Activated CD4-positive, alpha-beta T cell treated with anti-CD3 and anti-CD28 coated beads for 36 hours (primary cell): Measurements from ENCODE around the gene PXYLP1. TPM values are rescaled to one million over a fixed set of nuclear protein-coding genes. Genes with fewer than 3 reads are reported as not detected.
"Not testable (repeated sequence)": the region's sequence is repeated elsewhere in the genome, so short reads cannot be mapped to it uniquely, and the experiment has no call there.

Experiments used
- ATAC-seq: fragments of 200-7000 bp; cut with Tn5 transposase; one replicate; pipeline ENCODE4 v1.10.0; 2021; ENCODE audit warnings: mild to moderate bottlenecking, moderate library complexity
- CTCF ChIA-PET: fragments of 350-600 bp; sonication (Branson Sonifier 250); formaldehyde crosslinking; loops from one replicate; lab custom pipeline; 2021; ENCODE audit warnings: antibody characterized with exemption; lab: Charles Lee
- POLR2A ChIA-PET: fragments of 350-600 bp; sonication (Branson Sonifier 250); formaldehyde crosslinking; loops from one replicate; lab custom pipeline; 2021; ENCODE audit warnings: antibody characterized with exemption, inconsistent platforms; lab: Charles Lee
- DNase-seq: peaks from one replicate; pipeline ENCODE4 v3.0.0-alpha.2; 2020
- H3K27ac Mint-ChIP-seq: one replicate; pipeline ENCODE4 v1.8.0; 2021; ENCODE audit warnings: mixed read lengths
- H3K27me3 Mint-ChIP-seq: one replicate; pipeline ENCODE4 v1.8.0; 2021; ENCODE audit warnings: mixed read lengths
- H3K36me3 Mint-ChIP-seq: one replicate; pipeline ENCODE4 v1.8.0; 2021; ENCODE audit warnings: low read depth, mixed read lengths
- H3K4me1 Mint-ChIP-seq: one replicate; pipeline ENCODE4 v1.8.0; 2021; ENCODE audit warnings: mixed read lengths
- H3K4me3 Mint-ChIP-seq: one replicate; pipeline ENCODE4 v1.8.0; 2021; ENCODE audit warnings: mild to moderate bottlenecking, moderate library complexity, mixed read lengths
- H3K9me3 Mint-ChIP-seq: one replicate; pipeline ENCODE4 v1.8.0; 2021; ENCODE audit warnings: low read depth, mixed read lengths
- intact Hi-C, 2 experiments: fragments of 100-400 bp; cut with DNase I in 1 of 2; cut with micrococcal nuclease in 1 of 2; formaldehyde crosslinking; loops; one replicate each; pipeline versions ENCODE4 v1.14.2 to v1.15.1; 2022 to 2024; cut with DNase I, micrococcal nuclease
- total RNA-seq, 2 experiments: library from RNA; stranded (reverse); gene quantifications; one replicate each; pipeline ENCODE4 v1.2.3, GENCODE V29; 2021

The PXYLP1 gene
- total RNA-seq, 2 experiments from 2014 or later = 10.3 to 12.2 TPM

- Mint-ChIP-seq H3K9me3 (no peaks in the 10 kb centered on the region), H3K4me3 (peak overlapping the region; percentile 81), H3K4me1 (peaks cover 51% of the 10 kb centered on the region), H3K27me3 (no peaks in the 10 kb centered on the region), H3K36me3 (peaks cover 3% of the 10 kb centered on the region), H3K27ac (peak overlapping the region; percentile 98)
- DNase-seq (no peak), ATAC-seq (peak; percentile 0)
- ChIA-PET CTCF (interaction anchor here (0.6 to 8.1 kb wide), 23 partner anchors 8 to 249 kb away, joined by 3 to 106 read pairs (median 4); partner anchors contain the start of gene PXYLP1), POLR2A (interaction anchor here (0.5 to 1.3 kb wide), 4 partner anchors 78 to 175 kb away, joined by 3 to 4 read pairs (median 3); no protein-coding TSS in a partner anchor)
- intact Hi-C loops = loop anchor here (1.0 to 5.0 kb wide), 13 partner anchors 59 to 1691 kb away; partner anchors contain the start of genes ATP1B3 (in 1 of the 2), PXYLP1 (in 1 of the 2), RASA2 (in 1 of the 2) and RNF7 (in 1 of the 2)
Measured at GRCh38 chr3:141311170-141311495, 79.5 kb downstream of the PXYLP1 start.

GRCh38 chr3:141311496-141312353 is 80.1 kb downstream of the PXYLP1 start:
- ChIA-PET POLR2A (interaction anchor here (0.5 to 1.3 kb wide), 6 partner anchors 79 to 578 kb away, joined by 3 to 5 read pairs (median 4); partner anchors contain the start of gene PXYLP1), CTCF (interaction anchor here (0.6 to 8.1 kb wide), 30 partner anchors 9 to 248 kb away, joined by 3 to 106 read pairs (median 4); partner anchors contain the start of gene PXYLP1)
- Mint-ChIP-seq H3K9me3 (no peaks in the 10 kb centered on the region), H3K4me1 (peaks cover 45% of the 10 kb centered on the region), H3K36me3 (peaks cover 3% of the 10 kb centered on the region), H3K27ac (peak overlapping the region; percentile 98), H3K4me3 (peak overlapping the region; percentile 81), H3K27me3 (no peaks in the 10 kb centered on the region)
- ATAC-seq (peak; percentile 90), DNase-seq (peak; percentile 99)
- intact Hi-C loops = loop anchor here (1.0 to 5.0 kb wide), 14 partner anchors 49 to 1691 kb away; partner anchors contain the start of genes ATP1B3 (in 1 of the 2), PXYLP1 (in 1 of the 2), RASA2 (in 1 of the 2) and RNF7 (in 1 of the 2)

GRCh38 chr3:141312354-141313092 is 80.9 kb downstream of the PXYLP1 start:
- POLR2A ChIA-PET = interaction anchor here (0.9 to 1.3 kb wide), 2 partner anchors 81 to 142 kb away, joined by 4 to 5 read pairs; partner anchors contain the start of gene PXYLP1
- H3K27ac Mint-ChIP-seq = peak overlapping the region; percentile 98
- no peak for DNase-seq
- H3K4me3 Mint-ChIP-seq = peak overlapping the region; percentile 81
- no peaks in the 10 kb centered on the region for H3K9me3 Mint-ChIP-seq
- peaks cover 37% of the 10 kb centered on the region for H3K4me1 Mint-ChIP-seq
- CTCF ChIA-PET = interaction anchor here (0.6 to 8.1 kb wide), 24 partner anchors 8 to 345 kb away, joined by 3 to 106 read pairs (median 5); partner anchors contain the start of gene PXYLP1
- intact Hi-C loops = loop anchor here (2.0 to 5.0 kb wide), 3 partner anchors 48 to 1690 kb away; partner anchors contain the start of gene U2SURP (in 1 of the 2)
- H3K27me3 Mint-ChIP-seq = no peaks in the 10 kb centered on the region
- peaks cover 3% of the 10 kb centered on the region for H3K36me3 Mint-ChIP-seq
- ATAC-seq = no peak

- H3K9me3 Mint-ChIP-seq = no peaks in the 10 kb centered on the region
- intact Hi-C loops = loop anchor here (2.0 to 5.0 kb wide), 3 partner anchors 48 to 1689 kb away; partner anchors contain the start of gene U2SURP (in 1 of the 2)
- ChIA-PET POLR2A (no interaction called here), CTCF (interaction anchor here (1.1 to 8.1 kb wide), 6 partner anchors 47 to 332 kb away, joined by 3 to 106 read pairs (median 8); no protein-coding TSS in a partner anchor)
- no peak overlapping the region for H3K27ac Mint-ChIP-seq
- no peak for ATAC-seq
- no peaks in the 10 kb centered on the region for H3K27me3 Mint-ChIP-seq
- peaks cover 31% of the 10 kb centered on the region for H3K4me1 Mint-ChIP-seq
- H3K4me3 Mint-ChIP-seq = no peak overlapping the region
- no peak for DNase-seq
- peaks cover 3% of the 10 kb centered on the region for H3K36me3 Mint-ChIP-seq
Measured at GRCh38 chr3:141313093-141313683, 81.6 kb downstream of the PXYLP1 start.

GRCh38 chr3:141314415-141314814 is 82.8 kb downstream of the PXYLP1 start:
- H3K27ac Mint-ChIP-seq, H3K4me3 Mint-ChIP-seq, H3K36me3 Mint-ChIP-seq, H3K27me3 Mint-ChIP-seq, DNase-seq, POLR2A ChIA-PET, ATAC-seq, H3K9me3 Mint-ChIP-seq: not testable (repeated sequence)
- peaks cover 22% of the 10 kb centered on the region for H3K4me1 Mint-ChIP-seq
- intact Hi-C loops = loop anchor here (5.0 kb wide), 2 partner anchors 243 to 1688 kb away; partner anchors contain the start of gene U2SURP (in 1 of the 2)
- CTCF ChIA-PET = interaction anchor here (0.5 to 8.1 kb wide), 9 partner anchors 10 to 244 kb away, joined by 3 to 106 read pairs (median 4); no protein-coding TSS in a partner anchor

- ChIA-PET CTCF (interaction anchor here (0.6 to 8.1 kb wide), 3 partner anchors 13 to 183 kb away, joined by 3 to 106 read pairs (median 9); no protein-coding TSS in a partner anchor), POLR2A (no interaction called here)
- ATAC-seq (no peak), DNase-seq (no peak)
- Mint-ChIP-seq H3K4me3 (no peak overlapping the region), H3K27ac (no peak overlapping the region), H3K4me1 (peaks cover 35% of the 10 kb centered on the region), H3K9me3 (peaks cover 8% of the 10 kb centered on the region), H3K27me3 (no peaks in the 10 kb centered on the region), H3K36me3 (peaks cover 3% of the 10 kb centered on the region)
- intact Hi-C loops = no loop called here
Measured at GRCh38 chr3:141316851-141317250, 85.2 kb downstream of the PXYLP1 start.

GRCh38 chr3:141320399-141321108 is 88.9 kb downstream of the PXYLP1 start:
- peak overlapping the region; percentile 52 for H3K27ac Mint-ChIP-seq
- ATAC-seq = no peak
- CTCF ChIA-PET = interaction anchor here (1.1 to 1.4 kb wide), 2 partner anchors 9 to 28 kb away, joined by 4 read pairs; no protein-coding TSS in a partner anchor
- POLR2A ChIA-PET = no interaction called here
- H3K4me1 Mint-ChIP-seq = peaks cover 28% of the 10 kb centered on the region
- peaks cover 8% of the 10 kb centered on the region for H3K9me3 Mint-ChIP-seq
- no peaks in the 10 kb centered on the region for H3K27me3 Mint-ChIP-seq
- intact Hi-C loops = no loop called here
- H3K4me3 Mint-ChIP-seq = no peak overlapping the region
- DNase-seq = no peak
- H3K36me3 Mint-ChIP-seq = peaks cover 5% of the 10 kb centered on the region

GRCh38 chr3:141321109-141321497 is 89.5 kb downstream of the PXYLP1 start:
- intact Hi-C loops = no loop called here
- Mint-ChIP-seq H3K36me3 (peaks cover 5% of the 10 kb centered on the region), H3K9me3 (peaks cover 8% of the 10 kb centered on the region), H3K4me3 (no peak overlapping the region), H3K27me3 (no peaks in the 10 kb centered on the region), H3K4me1 (peaks cover 28% of the 10 kb centered on the region), H3K27ac (peak overlapping the region; percentile 51)
- DNase-seq = no peak
- CTCF ChIA-PET = interaction anchor here (0.7 to 1.4 kb wide), 3 partner anchors 9 to 38 kb away, joined by 3 to 4 read pairs (median 4); no protein-coding TSS in a partner anchor
- no peak for ATAC-seq
- POLR2A ChIA-PET = no interaction called here

- intact Hi-C loops = no loop called here
- peaks cover 39% of the 10 kb centered on the region for H3K4me1 Mint-ChIP-seq
- H3K27me3 Mint-ChIP-seq = no peaks in the 10 kb centered on the region
- ChIA-PET CTCF (interaction anchor here (0.8 to 2.3 kb wide), 4 partner anchors 12 to 320 kb away, joined by 3 to 10 read pairs (median 4); no protein-coding TSS in a partner anchor), POLR2A (no interaction called here)
- H3K9me3 Mint-ChIP-seq = peaks cover 8% of the 10 kb centered on the region
- H3K36me3 Mint-ChIP-seq = peaks cover 5% of the 10 kb centered on the region
- no peak overlapping the region for H3K27ac Mint-ChIP-seq
- DNase-seq (no peak), ATAC-seq (no peak)
- H3K4me3 Mint-ChIP-seq = no peak overlapping the region
Measured at GRCh38 chr3:141323936-141324704, 92.5 kb downstream of the PXYLP1 start.
